GM12878 (cell line): Measurements from ENCODE around the gene MDC1. TPM values are rescaled to one million over a fixed set of nuclear protein-coding genes. Genes with fewer than 3 reads are reported as not detected.
A peak's percentile ranks its signal among the peaks of the same experiment; 100 is the strongest.

Source experiments
- ATF7 ChIP-seq: fragments of 450-650 bp; IDR thresholded peaks from 2 replicates; pipeline ENCODE4 v1.6.1; 2016; ENCODE audit warnings: low read depth, mild to moderate bottlenecking
- BHLHE40 ChIP-seq, 2 experiments: fragments of 450-650 bp in 1 of 2; IDR thresholded peaks; 2 replicates each; pipeline ENCODE4 v1.6.1; 2011 to 2017; ENCODE audit warnings: low read depth in 2 of 2, borderline replicate concordance in 1 of 2, improper control_type of control experiment in 1 of 2, low read length in 1 of 2, mild to moderate bottlenecking in 1 of 2
- CBFB ChIP-seq: IDR thresholded peaks from 2 replicates; pipeline ENCODE4 v1.6.1; 2016; ENCODE audit warnings: antibody characterized with exemption, low read depth
- EED ChIP-seq: sonication (generic); IDR thresholded peaks from 2 replicates; pipeline ENCODE4 v1.6.1; 2016; ENCODE audit warnings: antibody characterized with exemption, low read depth
- ESRRA ChIP-seq: IDR thresholded peaks from 2 replicates; pipeline ENCODE4 v1.6.1; 2012; ENCODE audit warnings: mild to moderate bottlenecking, low read length, improper control_type of control experiment
- FOXK2 ChIP-seq: fragments of 450-650 bp; IDR thresholded peaks from 2 replicates; pipeline ENCODE4 v1.6.1; 2017; ENCODE audit warnings: mild to moderate bottlenecking, moderate library complexity
- FOXM1 ChIP-seq: IDR thresholded peaks from 2 replicates; pipeline ENCODE4 v1.6.1; 2012; ENCODE audit warnings: low read depth, mild to moderate bottlenecking, inconsistent platforms, low read length, moderate library complexity
- GATAD2B ChIP-seq: fragments of 450-650 bp; conservative IDR thresholded peaks from 2 replicates; pipeline ENCODE4 v1.6.1; 2017; ENCODE audit warnings: low read depth, mild to moderate bottlenecking, moderate library complexity
- KLF5 ChIP-seq: fragments of 450-650 bp; IDR thresholded peaks from 2 replicates; pipeline ENCODE4 v1.6.1; 2014; ENCODE audit warnings: mild to moderate bottlenecking; ENCODE audit not compliant: partially characterized antibody
- MEF2B ChIP-seq: fragments of 450-650 bp; IDR thresholded peaks from 2 replicates; pipeline ENCODE4 v1.6.1; 2018; ENCODE audit warnings: mild to moderate bottlenecking, moderate library complexity; ENCODE audit not compliant: partially characterized antibody, poor library complexity, severe bottlenecking
- MTA2 ChIP-seq: fragments of 450-650 bp; IDR thresholded peaks from 2 replicates; pipeline ENCODE4 v1.6.1; 2016; ENCODE audit warnings: low read depth, mild to moderate bottlenecking, moderate library complexity
- PML ChIP-seq: IDR thresholded peaks from 2 replicates; pipeline ENCODE4 v1.6.1; 2012; ENCODE audit warnings: low read length, inconsistent platforms
- POLR2A ChIP-seq: IDR thresholded peaks from 2 replicates; pipeline ENCODE4 v1.6.1; 2011; ENCODE audit warnings: low read depth, mild to moderate bottlenecking, low read length
- POLR2AphosphoS2 ChIP-seq: IDR thresholded peaks from 2 replicates; pipeline ENCODE4 v1.6.1; 2011; ENCODE audit warnings: low read depth, mild to moderate bottlenecking, low read length, improper control_type of control experiment, moderate library complexity
- POLR2AphosphoS5 ChIP-seq: IDR thresholded peaks from 2 replicates; pipeline ENCODE4 v1.6.1; 2011; ENCODE audit warnings: mild to moderate bottlenecking, low read length, inconsistent platforms
- POU2F2 ChIP-seq: IDR thresholded peaks from 3 replicates; pipeline ENCODE4 v1.6.1; 2011; ENCODE audit warnings: low read depth, mild to moderate bottlenecking, low read length, borderline replicate concordance
- RAD21 ChIP-seq: IDR thresholded peaks from 2 replicates; pipeline ENCODE4 v1.6.1; 2011; ENCODE audit warnings: mild to moderate bottlenecking, low read depth, low read length, moderate library complexity; ENCODE audit not compliant: insufficient read depth
- RELA ChIP-seq: fragments of 450-650 bp; IDR thresholded peaks from 2 replicates; pipeline ENCODE4 v1.8.0; 2014; ENCODE audit warnings: borderline replicate concordance; ENCODE audit not compliant: partially characterized antibody
- RELB ChIP-seq: fragments of 450-650 bp; IDR thresholded peaks from 2 replicates; pipeline ENCODE4 v1.6.1; 2017; ENCODE audit warnings: low read depth, mild to moderate bottlenecking, moderate library complexity
- SMAD1 ChIP-seq: fragments of 450-650 bp; IDR thresholded peaks from 2 replicates; pipeline ENCODE4 v1.6.1; 2018; ENCODE audit warnings: mild to moderate bottlenecking, low read depth; ENCODE audit not compliant: partially characterized antibody
- STAT3 ChIP-seq: IDR thresholded peaks from 2 replicates; pipeline ENCODE4 v1.6.1; 2011; ENCODE audit warnings: low read depth, low read length, improper control_type of control experiment
- TCF12 ChIP-seq: IDR thresholded peaks from 2 replicates; pipeline ENCODE4 v1.6.1; 2011; ENCODE audit warnings: low read depth, mild to moderate bottlenecking, low read length
- ZBED1 ChIP-seq: IDR thresholded peaks from 2 replicates; pipeline ENCODE4 v1.6.1; 2016; ENCODE audit warnings: borderline replicate concordance
- ZNF384 ChIP-seq: IDR thresholded peaks from 2 replicates; pipeline ENCODE4 v1.6.1; 2012; ENCODE audit warnings: low read depth, mild to moderate bottlenecking, low read length, improper control_type of control experiment, borderline replicate concordance
- ZNF687 ChIP-seq: fragments of 450-650 bp; IDR thresholded peaks from 2 replicates; pipeline ENCODE4 v1.6.1; 2017; ENCODE audit warnings: mild to moderate bottlenecking, moderate library complexity
- polyA plus RNA-seq, 11 experiments: library from polyadenylated mRNA; depleted of rRNA in 4 of 11; unstranded in 6 of 11; stranded (reverse) in 5 of 11; fragments of >200 nt; fragmentation: Nextera tagmentation in 4 of 11; fragmentation: Illumina TruSeq in 1 of 11; extraction: Ambion mirVana in 4 of 11; extraction: Trizol in 1 of 11; gene quantifications; 1 replicate in 1 of 11; 2 replicates in 10 of 11; pipeline versions ENCODE4 v1.2.1 to v1.2.3, GENCODE V29; 2011 to 2016; ENCODE audit warnings: inconsistent platforms in 2 of 11, missing spikeins in 2 of 11, low read depth in 1 of 11
- total RNA-seq, 4 experiments: library from RNA; depleted of rRNA in 3 of 4; stranded (reverse); fragments of >200 nt in 3 of 4; fragmentation: Illumina TruSeq in 1 of 4; extraction: Trizol in 1 of 4; gene quantifications; 2 replicates each; pipeline versions ENCODE4 v1.2.1 to v1.2.3, GENCODE V29; 2013 to 2021

MDC1 gene
- total and polyA plus RNA-seq, 10 of the 15 experiments (the other 5 are each of a cell fraction or from before 2014, with no cell fraction given): 5.1 to 62.5 (median 22.4) TPM

DNA sequence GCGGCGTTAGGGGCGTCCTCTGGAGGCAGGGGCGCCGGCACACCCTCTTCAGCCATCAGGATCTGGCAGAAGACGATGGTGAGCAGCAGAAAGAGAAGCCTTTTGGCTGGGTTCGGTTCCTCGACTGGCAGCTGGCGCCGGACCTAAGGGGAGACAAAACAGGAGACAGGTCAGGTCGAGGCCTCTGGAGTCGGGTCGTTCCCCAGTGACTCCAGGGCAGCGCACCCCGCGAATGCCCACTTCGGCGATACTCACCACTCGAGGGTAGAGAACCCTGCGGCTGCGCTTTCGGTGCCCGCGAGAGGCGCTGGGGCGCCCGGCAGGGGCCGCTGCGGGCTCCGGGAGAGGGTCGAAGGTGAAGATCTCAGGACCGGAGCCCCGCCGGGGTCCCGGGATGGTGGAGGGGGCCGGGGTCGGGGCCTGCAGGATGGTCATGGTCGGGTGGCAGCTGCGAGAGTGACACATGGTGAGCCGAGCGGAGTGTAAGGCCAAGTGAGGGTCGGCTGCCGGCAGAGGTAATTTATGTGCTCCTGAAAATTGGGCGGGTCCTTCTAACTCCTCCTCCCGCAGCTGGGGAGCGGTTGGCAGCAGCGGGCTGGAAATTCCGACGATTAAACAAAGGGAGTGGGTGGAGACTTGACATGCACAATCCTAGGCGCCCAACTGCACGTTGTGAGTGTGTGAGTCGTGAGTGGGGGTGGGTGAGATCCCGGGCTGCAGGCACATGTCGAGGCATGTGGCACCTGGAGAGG, 27.1 kb upstream of the MDC1 start, which contains the start of gene IER3 (continued):
- peak; percentile 31; the same call in 1 of the 2 replicates for TF ChIP-seq FOXM1
- peak; percentile 98 for TF ChIP-seq PML
- peak; percentile 32 for TF ChIP-seq MEF2B
- TF ChIP-seq POLR2A: peak; percentile 98
- peak; percentile 55; the same call in 1 of the 2 replicates for TF ChIP-seq GATAD2B
- peak; percentile 78 for TF ChIP-seq SMAD1
- peak; percentile 54 for TF ChIP-seq RELA
- peak; percentile 96 for TF ChIP-seq ZNF687
- peak; percentile 93 for TF ChIP-seq TCF12
- TF ChIP-seq ZBED1: peak; percentile 76; the same call in 1 of the 2 replicates
- peak; percentile 45 for TF ChIP-seq KLF5
- peak; percentile 97 for TF ChIP-seq POLR2AphosphoS2
- TF ChIP-seq ATF7: no peak
- peak; percentile 34; the same call in 1 of the 2 replicates for TF ChIP-seq MTA2
- TF ChIP-seq POU2F2: peak; percentile 88
- TF ChIP-seq ZNF384: no peak
- TF ChIP-seq FOXK2: no peak
- TF ChIP-seq POLR2AphosphoS5: peak; percentile 98
- no peak for TF ChIP-seq ESRRA
- TF ChIP-seq BHLHE40 (IDR thresholded peaks at IDR 0.05; ENCODE audit: borderline replicate concordance in 1 of 2, low read depth in 2 of 2, low read length in 1 of 2): peak; percentile 34 to 67; a peak in 3 of 4 replicates
- peak; percentile 92 for TF ChIP-seq CBFB
- no peak for TF ChIP-seq STAT3
- TF ChIP-seq RELB: 0 out of 2 replicates have a peak, but pooled peaks have one; percentile 28
- TF ChIP-seq RAD21: peak; percentile 58
- TF ChIP-seq EED: peak; percentile 50
